Activated naive CD8-positive, alpha-beta T cell treated with anti-CD3 and anti-CD28 coated beads, Interleukin-2, amount 50 U/mL, for 24 hours (primary cell): Measurements from ENCODE around the gene HERC6.
"Not testable (repeated sequence)": the region's sequence is repeated elsewhere in the genome, so short reads cannot be mapped to it uniquely, and the experiment has no call there.

Experiments
- ATAC-seq: fragments of 150-1000 bp; cut with Tn5 transposase; one replicate; pipeline ENCODE4 v1.10.0; 2021
- DNase-seq: peaks from one replicate; pipeline ENCODE4 v3.0.0; 2021
- H3K27ac Mint-ChIP-seq: one replicate; pipeline ENCODE4 v1.8.0; 2021; ENCODE audit warnings: mild to moderate bottlenecking, mixed read lengths
- H3K27me3 Mint-ChIP-seq: one replicate; pipeline ENCODE4 v1.8.0; 2021; ENCODE audit warnings: mixed read lengths
- H3K36me3 Mint-ChIP-seq: one replicate; pipeline ENCODE4 v1.8.0; 2021; ENCODE audit warnings: low read depth, mixed read lengths
- H3K4me1 Mint-ChIP-seq: one replicate; pipeline ENCODE4 v1.8.0; 2021; ENCODE audit warnings: mixed read lengths
- H3K4me3 Mint-ChIP-seq: one replicate; pipeline ENCODE4 v1.8.0; 2021; ENCODE audit warnings: mild to moderate bottlenecking, moderate library complexity, mixed read lengths
- H3K9me3 Mint-ChIP-seq: one replicate; pipeline ENCODE4 v1.8.0; 2021; ENCODE audit warnings: mixed read lengths

Gene HERC6

GRCh38 chr4:88415982-88416381, 37.3 kb downstream of the HERC6 start:
- Mint-ChIP-seq H3K27me3 (no peaks in the 10 kb centered on the region), H3K9me3 (no peaks in the 10 kb centered on the region), H3K36me3 (peaks cover 8% of the 10 kb centered on the region), H3K27ac (no peak overlapping the region), H3K4me1 (peaks cover 6% of the 10 kb centered on the region), H3K4me3 (no peak overlapping the region)
- no peak for DNase-seq
- ATAC-seq = no peak

GRCh38 chr4:88418411-88418810, 39.8 kb downstream of the HERC6 start:
- H3K4me1 Mint-ChIP-seq = no peaks in the 10 kb centered on the region
- H3K27ac Mint-ChIP-seq = no peak overlapping the region
- DNase-seq (no peak), ATAC-seq (no peak)
- no peaks in the 10 kb centered on the region for H3K27me3 Mint-ChIP-seq
- H3K4me3 Mint-ChIP-seq = no peak overlapping the region
- no peaks in the 10 kb centered on the region for H3K9me3 Mint-ChIP-seq
- peaks cover 12% of the 10 kb centered on the region for H3K36me3 Mint-ChIP-seq

GRCh38 chr4:88419874-88420273, 41.2 kb downstream of the HERC6 start:
- ATAC-seq (no peak), DNase-seq (no peak)
- H3K27me3 Mint-ChIP-seq = no peaks in the 10 kb centered on the region
- H3K4me1 Mint-ChIP-seq = no peaks in the 10 kb centered on the region
- H3K4me3 Mint-ChIP-seq = no peak overlapping the region
- peaks cover 6% of the 10 kb centered on the region for H3K36me3 Mint-ChIP-seq
- H3K9me3 Mint-ChIP-seq = no peaks in the 10 kb centered on the region
- H3K27ac Mint-ChIP-seq = no peak overlapping the region

GRCh38 chr4:88420844-88421243, 42.2 kb downstream of the HERC6 start:
- no peak overlapping the region for H3K4me3 Mint-ChIP-seq
- no peak for ATAC-seq
- no peaks in the 10 kb centered on the region for H3K4me1 Mint-ChIP-seq
- no peaks in the 10 kb centered on the region for H3K27me3 Mint-ChIP-seq
- DNase-seq = no peak
- H3K27ac Mint-ChIP-seq = no peak overlapping the region
- H3K9me3 Mint-ChIP-seq = no peaks in the 10 kb centered on the region
- peaks cover 6% of the 10 kb centered on the region for H3K36me3 Mint-ChIP-seq

- no peak overlapping the region for H3K4me3 Mint-ChIP-seq
- H3K27me3 Mint-ChIP-seq = no peaks in the 10 kb centered on the region
- no peaks in the 10 kb centered on the region for H3K9me3 Mint-ChIP-seq
- no peaks in the 10 kb centered on the region for H3K4me1 Mint-ChIP-seq
- DNase-seq (no peak), ATAC-seq (no peak)
- H3K36me3 Mint-ChIP-seq = peaks cover 8% of the 10 kb centered on the region
- no peak overlapping the region for H3K27ac Mint-ChIP-seq
Observed at GRCh38 chr4:88422403-88422802, 43.8 kb downstream of the HERC6 start.

GRCh38 chr4:88429401-88429800, 50.7 kb downstream of the HERC6 start:
- H3K9me3 Mint-ChIP-seq = no peaks in the 10 kb centered on the region
- no peak overlapping the region for H3K27ac Mint-ChIP-seq
- H3K27me3 Mint-ChIP-seq = no peaks in the 10 kb centered on the region
- ATAC-seq = no peak
- no peak for DNase-seq
- peaks cover 22% of the 10 kb centered on the region for H3K36me3 Mint-ChIP-seq
- no peaks in the 10 kb centered on the region for H3K4me1 Mint-ChIP-seq
- H3K4me3 Mint-ChIP-seq = no peak overlapping the region

- Mint-ChIP-seq H3K27me3 (no peaks in the 10 kb centered on the region), H3K9me3 (no peaks in the 10 kb centered on the region), H3K27ac (no peak overlapping the region), H3K36me3 (peaks cover 30% of the 10 kb centered on the region), H3K4me1 (no peaks in the 10 kb centered on the region), H3K4me3 (no peak overlapping the region)
- ATAC-seq (no peak), DNase-seq (no peak)
Observed at GRCh38 chr4:88435987-88436693, 57.5 kb downstream of the HERC6 start.

- H3K4me1 Mint-ChIP-seq, DNase-seq, H3K4me3 Mint-ChIP-seq, ATAC-seq, H3K27ac Mint-ChIP-seq, H3K9me3 Mint-ChIP-seq, H3K27me3 Mint-ChIP-seq: not testable (repeated sequence)
- H3K36me3 Mint-ChIP-seq = peaks cover 32% of the 10 kb centered on the region
Observed at GRCh38 chr4:88437873-88438272, 59.2 kb downstream of the HERC6 start.

- H3K9me3 Mint-ChIP-seq = no peaks in the 10 kb centered on the region
- no peak overlapping the region for H3K4me3 Mint-ChIP-seq
- H3K27ac Mint-ChIP-seq = peak overlapping the region; percentile 47
- no peak for ATAC-seq
- DNase-seq = no peak
- H3K27me3 Mint-ChIP-seq = no peaks in the 10 kb centered on the region
- H3K4me1 Mint-ChIP-seq = no peaks in the 10 kb centered on the region
- H3K36me3 Mint-ChIP-seq = peaks cover 25% of the 10 kb centered on the region
Observed at GRCh38 chr4:88439161-88439760, 60.6 kb downstream of the HERC6 start.

GRCh38 chr4:88440146-88440545, 61.5 kb downstream of the HERC6 start:
- no peak overlapping the region for H3K4me3 Mint-ChIP-seq
- no peaks in the 10 kb centered on the region for H3K4me1 Mint-ChIP-seq
- no peaks in the 10 kb centered on the region for H3K9me3 Mint-ChIP-seq
- peaks cover 21% of the 10 kb centered on the region for H3K36me3 Mint-ChIP-seq
- ATAC-seq (no peak), DNase-seq (no peak)
- no peaks in the 10 kb centered on the region for H3K27me3 Mint-ChIP-seq
- H3K27ac Mint-ChIP-seq = no peak overlapping the region

- no peak for ATAC-seq
- Mint-ChIP-seq H3K27ac (no peak overlapping the region), H3K27me3 (no peaks in the 10 kb centered on the region), H3K36me3 (peaks cover 15% of the 10 kb centered on the region), H3K9me3 (no peaks in the 10 kb centered on the region), H3K4me3 (no peak overlapping the region), H3K4me1 (no peaks in the 10 kb centered on the region)
- no peak for DNase-seq
Observed at GRCh38 chr4:88441696-88442095, 63.0 kb downstream of the HERC6 start.

- no peaks in the 10 kb centered on the region for H3K27me3 Mint-ChIP-seq
- no peak overlapping the region for H3K4me3 Mint-ChIP-seq
- H3K9me3 Mint-ChIP-seq = no peaks in the 10 kb centered on the region
- H3K4me1 Mint-ChIP-seq = no peaks in the 10 kb centered on the region
- H3K27ac Mint-ChIP-seq = no peak overlapping the region
- DNase-seq (no peak), ATAC-seq (no peak)
- H3K36me3 Mint-ChIP-seq = peaks cover 15% of the 10 kb centered on the region
Observed at GRCh38 chr4:88442689-88443191, 64.1 kb downstream of the HERC6 start.

- DNase-seq (no peak), ATAC-seq (no peak)
- H3K36me3 Mint-ChIP-seq = peaks cover 15% of the 10 kb centered on the region
- no peaks in the 10 kb centered on the region for H3K27me3 Mint-ChIP-seq
- no peak overlapping the region for H3K27ac Mint-ChIP-seq
- no peaks in the 10 kb centered on the region for H3K4me1 Mint-ChIP-seq
- no peaks in the 10 kb centered on the region for H3K9me3 Mint-ChIP-seq
- no peak overlapping the region for H3K4me3 Mint-ChIP-seq
Observed at GRCh38 chr4:88443486-88443885, 64.8 kb downstream of the HERC6 start.

- Mint-ChIP-seq H3K36me3 (peaks cover 10% of the 10 kb centered on the region), H3K4me1 (no peaks in the 10 kb centered on the region), H3K27me3 (no peaks in the 10 kb centered on the region), H3K27ac (no peak overlapping the region), H3K4me3 (no peak overlapping the region), H3K9me3 (no peaks in the 10 kb centered on the region)
- no peak for ATAC-seq
- DNase-seq = no peak
Observed at GRCh38 chr4:88445252-88445651, 66.6 kb downstream of the HERC6 start.

- Mint-ChIP-seq H3K27ac (no peak overlapping the region), H3K4me3 (no peak overlapping the region), H3K9me3 (no peaks in the 10 kb centered on the region), H3K27me3 (no peaks in the 10 kb centered on the region), H3K4me1 (peaks cover under 1% of the 10 kb centered on the region), H3K36me3 (peaks cover 9% of the 10 kb centered on the region)
- no peak for ATAC-seq
- no peak for DNase-seq
Observed at GRCh38 chr4:88446124-88446523, 67.5 kb downstream of the HERC6 start.
